Trophoblast cell (in vitro differentiated cells and primary cell): Measurements from ENCODE around the gene CWC27.

Experiments used
- DNase-seq, 2 donors: peaks; one replicate each; pipeline ENCODE4 v3.0.0-alpha.2; 2016
- H2AFZ ChIP-seq: 2 replicates; pipeline ENCODE4 v1.6.1; 2013; ENCODE audit warnings: low read length, moderate library complexity, mild to moderate bottlenecking; ENCODE audit not compliant: insufficient read depth, poor library complexity
- H2AK5ac ChIP-seq: 2 replicates; pipeline ENCODE4 v1.6.1; 2013; ENCODE audit warnings: mild to moderate bottlenecking, low read length
- H2BK120ac ChIP-seq: 2 replicates; pipeline ENCODE4 v1.6.1; 2013; ENCODE audit warnings: low read length, mild to moderate bottlenecking, moderate library complexity; ENCODE audit not compliant: insufficient read depth, poor library complexity
- H2BK12ac ChIP-seq: 2 replicates; pipeline ENCODE4 v1.6.1; 2013; ENCODE audit warnings: mild to moderate bottlenecking, low read length, moderate library complexity
- H2BK5ac ChIP-seq: 2 replicates; pipeline ENCODE4 v1.6.1; 2013; ENCODE audit warnings: low read length, low read depth, moderate library complexity, mild to moderate bottlenecking; ENCODE audit not compliant: poor library complexity
- H3K14ac ChIP-seq: 2 replicates; pipeline ENCODE4 v1.6.1; 2013; ENCODE audit warnings: mild to moderate bottlenecking, low read length
- H3K18ac ChIP-seq: 2 replicates; pipeline ENCODE4 v1.6.1; 2013; ENCODE audit warnings: mild to moderate bottlenecking, low read length
- H3K23ac ChIP-seq: 2 replicates; pipeline ENCODE4 v1.6.1; 2013; ENCODE audit warnings: low read length
- H3K27ac ChIP-seq: 2 replicates; pipeline ENCODE4 v1.5.1; 2013; ENCODE audit warnings: low read depth, mild to moderate bottlenecking, inconsistent platforms, low read length, moderate library complexity
- H3K27me3 ChIP-seq: 2 replicates; pipeline ENCODE4 v1.6.1; 2013; ENCODE audit warnings: inconsistent platforms, mild to moderate bottlenecking, low read length, moderate library complexity; ENCODE audit not compliant: insufficient read depth
- H3K36me3 ChIP-seq, 2 experiments: 1 replicate in 1 of 2; 2 replicates in 1 of 2; pipeline ENCODE4 v1.6.1; 2013; ENCODE audit warnings: low read length in 2 of 2, mild to moderate bottlenecking in 2 of 2, moderate library complexity in 1 of 2; ENCODE audit not compliant: insufficient read depth in 2 of 2, control insufficient read depth in 1 of 2
- H3K4ac ChIP-seq: 2 replicates; pipeline ENCODE4 v1.6.1; 2013; ENCODE audit warnings: low read depth, mild to moderate bottlenecking, low read length, moderate library complexity
- H3K4me1 ChIP-seq, 2 experiments: 1 replicate in 1 of 2; 2 replicates in 1 of 2; pipeline ENCODE4 v1.6.1; 2013; ENCODE audit warnings: low read length in 2 of 2, mild to moderate bottlenecking in 2 of 2, moderate library complexity in 1 of 2; ENCODE audit not compliant: insufficient read depth in 2 of 2, control insufficient read depth in 1 of 2
- H3K4me2 ChIP-seq: 2 replicates; pipeline ENCODE4 v1.6.1; 2013; ENCODE audit warnings: inconsistent platforms, mild to moderate bottlenecking, low read length, moderate library complexity
- H3K4me3 ChIP-seq: 2 replicates; pipeline ENCODE4 v1.5.1; 2013; ENCODE audit warnings: mild to moderate bottlenecking, low read depth, low read length, inconsistent platforms
- H3K79me1 ChIP-seq: one replicate; pipeline ENCODE4 v1.6.1; 2013; ENCODE audit warnings: low read length
- H3K79me2 ChIP-seq: 2 replicates; pipeline ENCODE4 v1.6.1; 2013; ENCODE audit warnings: low read length, mild to moderate bottlenecking; ENCODE audit not compliant: control insufficient read depth, insufficient read depth, poor library complexity
- H3K9ac ChIP-seq: 2 replicates; pipeline ENCODE4 v1.6.1; 2013; ENCODE audit warnings: mild to moderate bottlenecking, low read length
- H3K9me3 ChIP-seq: 2 replicates; pipeline ENCODE4 v1.6.1; 2013; ENCODE audit warnings: low read depth, mild to moderate bottlenecking, control low read depth, inconsistent platforms, low read length; ENCODE audit not compliant: insufficient read depth
- H4K12ac ChIP-seq: 2 replicates; pipeline ENCODE4 v1.6.1; 2013; ENCODE audit warnings: low read depth, mild to moderate bottlenecking, low read length, moderate library complexity
- H4K8ac ChIP-seq: 2 replicates; pipeline ENCODE4 v1.6.1; 2013; ENCODE audit warnings: low read depth, mild to moderate bottlenecking, low read length, moderate library complexity
- H4K91ac ChIP-seq: one replicate; pipeline ENCODE4 v1.6.1; 2013; ENCODE audit warnings: low read depth, mild to moderate bottlenecking, low read length, moderate library complexity
- WGBS: extraction: QIAGEN DNeasy Blood & Tissue Kit; methylation state at CpG from one replicate; pipeline ENCODE4 v1.1.7; 2013; ENCODE audit warnings: missing lambda C conversion rate; ENCODE audit not compliant: insufficient read length, insufficient coverage; ENCODE audit errors: extremely low coverage; 5-methylcytosine and 5-hydroxymethylcytosine counted together

The CWC27 gene

GRCh38 chr5:64971513-64971912 lies 202.8 kb downstream of the CWC27 start:
- H4K12ac ChIP-seq = no peak overlapping the region
- no peak for DNase-seq
- no peak overlapping the region for H2BK5ac ChIP-seq
- WGBS = no CpG with 5 or more reads among the region's 2 CpGs
- no peak overlapping the region for H3K27ac ChIP-seq
- H2AFZ ChIP-seq = no peak overlapping the region
- no peak overlapping the region for H4K8ac ChIP-seq
- no peak overlapping the region for H3K23ac ChIP-seq
- H2AK5ac ChIP-seq = no peak overlapping the region
- no peak overlapping the region for H3K4me3 ChIP-seq
- no peak overlapping the region for H3K18ac ChIP-seq
- H3K14ac ChIP-seq = no peak overlapping the region
- H3K79me1 ChIP-seq = peaks cover 4% of the 10 kb centered on the region
- H4K91ac ChIP-seq = no peak overlapping the region
- no peaks in the 10 kb centered on the region for H3K79me2 ChIP-seq
- no peaks in the 10 kb centered on the region for H3K9me3 ChIP-seq
- H3K27me3 ChIP-seq = no peaks in the 10 kb centered on the region
- no peak overlapping the region for H2BK120ac ChIP-seq
- no peaks in the 10 kb centered on the region for H3K36me3 ChIP-seq
- H3K4me2 ChIP-seq = no peak overlapping the region
- H2BK12ac ChIP-seq = no peak overlapping the region
- no peak overlapping the region for H3K9ac ChIP-seq
- peaks cover 0 to 1% of the 10 kb centered on the region in 2 experiments for H3K4me1 ChIP-seq
- no peak overlapping the region for H3K4ac ChIP-seq

GRCh38 chr5:64971990-64972389 lies 203.3 kb downstream of the CWC27 start:
- H3K23ac ChIP-seq = no peak overlapping the region
- H4K12ac ChIP-seq = no peak overlapping the region
- no peak overlapping the region for H3K14ac ChIP-seq
- DNase-seq = no peak
- peaks cover 4% of the 10 kb centered on the region for H3K79me1 ChIP-seq
- no CpG with 5 or more reads among the region's 3 CpGs for WGBS
- no peak overlapping the region for H3K4ac ChIP-seq
- no peaks in the 10 kb centered on the region for H3K36me3 ChIP-seq
- H3K79me2 ChIP-seq = no peaks in the 10 kb centered on the region
- no peak overlapping the region for H2AK5ac ChIP-seq
- peak overlapping the region; percentile 11 for H2BK120ac ChIP-seq
- H2AFZ ChIP-seq = no peak overlapping the region
- H2BK5ac ChIP-seq = peak overlapping the region; percentile 33
- H3K18ac ChIP-seq = no peak overlapping the region
- no peak overlapping the region for H3K4me2 ChIP-seq
- H4K8ac ChIP-seq = no peak overlapping the region
- H3K9me3 ChIP-seq = no peaks in the 10 kb centered on the region
- peak overlapping the region; percentile 70 for H4K91ac ChIP-seq
- no peaks in the 10 kb centered on the region for H3K27me3 ChIP-seq
- H3K4me1 ChIP-seq = peaks cover 0 to 1% of the 10 kb centered on the region in 2 experiments
- no peak overlapping the region for H3K4me3 ChIP-seq
- H3K9ac ChIP-seq = no peak overlapping the region
- H2BK12ac ChIP-seq = peak overlapping the region; percentile 15
- H3K27ac ChIP-seq = no peak overlapping the region

DNA sequence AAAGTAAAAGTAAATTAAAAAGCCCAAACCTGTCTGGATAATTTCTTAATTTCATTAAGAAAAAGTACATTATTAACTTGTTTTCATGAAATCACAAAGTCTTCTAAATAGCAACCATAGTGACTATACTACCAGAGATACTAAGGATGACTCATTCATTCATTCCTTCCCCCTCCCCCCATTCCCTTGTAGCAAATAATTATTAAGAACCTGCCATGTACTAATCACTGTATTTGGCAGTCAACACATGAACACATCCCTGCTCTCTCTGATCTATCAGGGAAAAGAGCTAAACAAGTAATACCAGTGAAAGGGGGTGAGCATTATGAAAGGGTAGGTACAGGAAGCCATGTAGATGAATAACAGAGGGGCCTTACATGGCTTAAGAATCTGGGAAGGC lies 203.9 kb downstream of the CWC27 start:
- no peak overlapping the region for H3K4me3 ChIP-seq
- H2BK12ac ChIP-seq = no peak overlapping the region
- H3K27me3 ChIP-seq = no peaks in the 10 kb centered on the region
- no peak overlapping the region for H2AK5ac ChIP-seq
- no peak overlapping the region for H3K18ac ChIP-seq
- no peak overlapping the region for H2BK5ac ChIP-seq
- H3K36me3 ChIP-seq = no peaks in the 10 kb centered on the region
- no peak overlapping the region for H3K23ac ChIP-seq
- H3K14ac ChIP-seq = no peak overlapping the region
- H3K79me2 ChIP-seq = no peaks in the 10 kb centered on the region
- H3K9me3 ChIP-seq = no peaks in the 10 kb centered on the region
- H2AFZ ChIP-seq = no peak overlapping the region
- no peak overlapping the region for H4K12ac ChIP-seq
- H3K9ac ChIP-seq = no peak overlapping the region
- no peak overlapping the region for H3K4me2 ChIP-seq
- no peak overlapping the region for H4K91ac ChIP-seq
- DNase-seq = no peak
- H3K4me1 ChIP-seq = peaks cover 0 to 1% of the 10 kb centered on the region in 2 experiments
- no peak overlapping the region for H4K8ac ChIP-seq
- no peak overlapping the region for H2BK120ac ChIP-seq
- H3K79me1 ChIP-seq = peaks cover 4% of the 10 kb centered on the region
- peak overlapping the region; percentile 25 for H3K27ac ChIP-seq
- H3K4ac ChIP-seq = no peak overlapping the region

DNA sequence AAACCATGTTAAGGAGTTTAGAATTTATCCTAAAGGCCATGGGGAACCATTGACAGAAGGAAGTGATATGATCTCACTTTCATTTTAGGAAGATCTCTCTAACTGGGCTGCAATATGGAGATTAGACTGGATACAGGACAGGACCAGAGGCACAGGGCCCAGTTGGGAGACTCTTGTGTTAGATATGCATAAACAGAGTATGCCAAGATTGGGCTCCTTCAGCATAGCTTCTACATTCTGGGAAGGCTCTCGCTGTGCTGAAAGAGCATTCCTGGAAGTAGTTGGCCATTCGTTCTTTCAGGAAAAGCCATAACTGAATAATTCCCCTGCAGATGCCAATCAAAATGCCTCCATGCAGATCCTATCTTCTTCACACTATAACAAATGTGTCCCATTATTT lies 204.5 kb downstream of the CWC27 start:
- Histone ChIP-seq H3K79me1 (peaks cover 4% of the 10 kb centered on the region), H3K23ac (no peak overlapping the region), H3K9me3 (no peaks in the 10 kb centered on the region), H2AK5ac (no peak overlapping the region), H3K4me3 (no peak overlapping the region), H3K4ac (no peak overlapping the region), H4K12ac (no peak overlapping the region), H3K4me2 (no peak overlapping the region), H3K27ac (no peak overlapping the region), H2BK12ac (no peak overlapping the region), H2BK120ac (no peak overlapping the region), H3K18ac (no peak overlapping the region), H3K4me1 (peaks cover 0 to 3% of the 10 kb centered on the region in 2 experiments), H3K9ac (no peak overlapping the region), H3K36me3 (no peaks in the 10 kb centered on the region), H2BK5ac (no peak overlapping the region), H3K14ac (no peak overlapping the region), H2AFZ (no peak overlapping the region), H3K79me2 (no peaks in the 10 kb centered on the region), H3K27me3 (no peaks in the 10 kb centered on the region), H4K8ac (no peak overlapping the region), H4K91ac (peak overlapping the region; percentile 29)
- no CpG with 5 or more reads among the region's 2 CpGs for WGBS
- peak in 1 of 2 donors; percentile 17 for DNase-seq
